GM23248 (cell line): ENCODE data around the gene CDC42SE2.

ENCODE experiments used
- EZH2 ChIP-seq: fragments of 200-600 bp; sonication (generic); IDR thresholded peaks from 2 replicates; pipeline ENCODE4 v1.6.1; 2018; ENCODE audit warnings: antibody characterized with exemption, mild to moderate bottlenecking; ENCODE audit not compliant: insufficient read depth, poor library complexity, severe bottlenecking
- EZH2phosphoT487 ChIP-seq: fragments of 200-600 bp; sonication (generic); IDR thresholded peaks from 2 replicates; pipeline ENCODE4 v1.6.1; 2018; ENCODE audit warnings: antibody characterized with exemption, moderate library complexity, mild to moderate bottlenecking, low read depth; ENCODE audit not compliant: insufficient read depth

DNA sequence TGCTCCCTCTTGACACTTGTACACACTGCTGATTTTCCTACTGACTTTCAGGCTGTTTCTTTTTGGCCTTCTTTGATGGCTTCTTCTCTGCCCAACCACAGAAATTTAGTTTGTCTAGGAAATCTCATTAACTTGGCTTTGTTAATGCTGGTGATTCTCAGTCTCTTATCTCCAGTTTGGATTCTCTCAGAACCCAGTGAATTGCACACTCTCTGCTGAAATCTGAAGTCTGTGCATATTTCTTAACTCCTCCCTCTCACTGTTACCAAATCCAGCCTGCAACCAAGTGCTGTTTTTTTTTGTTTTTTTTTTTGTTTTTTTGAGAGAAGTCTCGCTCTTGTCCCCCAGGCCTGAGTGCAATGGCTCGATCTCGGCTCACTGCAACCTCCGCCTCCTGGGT lies 117.2 kb downstream of the CDC42SE2 start:
- no peak for TF ChIP-seq EZH2
- TF ChIP-seq EZH2phosphoT487: no peak
